ENCODE data around the gene PALM.

DNA sequence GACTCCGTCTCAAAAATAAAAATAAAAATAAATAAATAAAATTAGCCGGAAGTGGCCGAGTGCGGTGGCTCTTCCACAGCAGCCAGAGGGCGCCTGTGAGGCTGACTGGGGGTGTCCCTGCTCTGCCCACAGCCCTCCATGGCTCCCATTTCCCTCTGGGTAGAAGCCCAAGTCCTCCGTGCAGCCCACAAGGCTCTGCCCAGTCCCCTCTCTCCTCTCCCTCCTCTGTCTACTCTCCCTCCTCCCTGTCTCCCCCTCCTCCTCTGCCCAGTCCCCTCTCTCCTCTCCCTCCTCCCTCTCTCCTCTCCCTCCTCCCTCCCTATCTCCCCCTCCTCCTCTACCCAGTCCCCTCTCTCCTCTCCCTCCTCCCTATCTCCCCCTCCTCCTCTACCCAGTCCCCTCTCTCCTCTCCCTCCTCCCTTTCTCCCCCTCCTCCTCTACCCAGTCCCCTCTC lies 62.6 kb downstream of the PALM start:
- TF ChIP-seq, protein P1, sequence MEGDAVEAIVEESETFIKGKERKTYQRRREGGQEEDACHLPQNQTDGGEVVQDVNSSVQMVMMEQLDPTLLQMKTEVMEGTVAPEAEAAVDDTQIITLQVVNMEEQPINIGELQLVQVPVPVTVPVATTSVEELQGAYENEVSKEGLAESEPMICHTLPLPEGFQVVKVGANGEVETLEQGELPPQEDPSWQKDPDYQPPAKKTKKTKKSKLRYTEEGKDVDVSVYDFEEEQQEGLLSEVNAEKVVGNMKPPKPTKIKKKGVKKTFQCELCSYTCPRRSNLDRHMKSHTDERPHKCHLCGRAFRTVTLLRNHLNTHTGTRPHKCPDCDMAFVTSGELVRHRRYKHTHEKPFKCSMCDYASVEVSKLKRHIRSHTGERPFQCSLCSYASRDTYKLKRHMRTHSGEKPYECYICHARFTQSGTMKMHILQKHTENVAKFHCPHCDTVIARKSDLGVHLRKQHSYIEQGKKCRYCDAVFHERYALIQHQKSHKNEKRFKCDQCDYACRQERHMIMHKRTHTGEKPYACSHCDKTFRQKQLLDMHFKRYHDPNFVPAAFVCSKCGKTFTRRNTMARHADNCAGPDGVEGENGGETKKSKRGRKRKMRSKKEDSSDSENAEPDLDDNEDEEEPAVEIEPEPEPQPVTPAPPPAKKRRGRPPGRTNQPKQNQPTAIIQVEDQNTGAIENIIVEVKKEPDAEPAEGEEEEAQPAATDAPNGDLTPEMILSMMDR (IDR thresholded peaks at IDR 0.05), result peak; percentile 13 to 53 (median 35)
- TF ChIP-seq EP300 (IDR thresholded peaks at IDR 0.05) (no peak), POLR2AphosphoS5 (IDR thresholded peaks at IDR 0.05) (no peak), POLR2A (IDR thresholded peaks at IDR 0.05; ENCODE audit: low read depth) (no peak)
